ENCODE measurements around the gene FOXI1. TPM values are rescaled to one million over a fixed set of nuclear protein-coding genes. Genes with fewer than 3 reads are reported as not detected.

The FOXI1 gene
- total RNA-seq, 1 donor, result not detected

GRCh38 chr5:170147051-170147752 lies 41.5 kb downstream of the FOXI1 start:
- no peak for DNase-seq (ENCODE audit: low read depth)
- TF ChIP-seq CTCF (IDR thresholded peaks at IDR 0.05; ENCODE audit: insufficient read depth, low read depth, low read length), result no peak
- no peak overlapping the region for H3K4me3 ChIP-seq (ENCODE audit: low read depth, low read length)

- no peak for DNase-seq (ENCODE audit: low read depth)
- H3K4me3 ChIP-seq (ENCODE audit: low read depth, low read length), result no peak overlapping the region
Measured at GRCh38 chr5:170147753-170148264, 42.1 kb downstream of the FOXI1 start.

GRCh38 chr5:170148430-170149205 lies 42.9 kb downstream of the FOXI1 start:
- TF ChIP-seq CTCF (IDR thresholded peaks at IDR 0.05; ENCODE audit: insufficient read depth, low read depth, low read length), result no peak
- no peak for DNase-seq (ENCODE audit: low read depth)
- H3K4me3 ChIP-seq (ENCODE audit: low read depth, low read length), result no peak overlapping the region

More at GRCh38 chr5:170147753-170148264, 42.1 kb downstream of the FOXI1 start:
- TF ChIP-seq CTCF (IDR thresholded peaks at IDR 0.05; ENCODE audit: insufficient read depth, low read depth, low read length), result no peak

- no peak for DNase-seq (ENCODE audit: low read depth)
- no peak for TF ChIP-seq CTCF (IDR thresholded peaks at IDR 0.05; ENCODE audit: insufficient read depth, low read depth, low read length)
- H3K4me3 ChIP-seq (ENCODE audit: low read depth, low read length), result no peak overlapping the region
Measured at GRCh38 chr5:170149206-170149515, 43.5 kb downstream of the FOXI1 start.

- H3K4me3 ChIP-seq (ENCODE audit: low read depth, low read length), result no peak overlapping the region
- no peak for TF ChIP-seq CTCF (IDR thresholded peaks at IDR 0.05; ENCODE audit: insufficient read depth, low read depth, low read length)
- no peak for DNase-seq (ENCODE audit: low read depth)
Measured at GRCh38 chr5:170150713-170151096, 45.0 kb downstream of the FOXI1 start.

DNA sequence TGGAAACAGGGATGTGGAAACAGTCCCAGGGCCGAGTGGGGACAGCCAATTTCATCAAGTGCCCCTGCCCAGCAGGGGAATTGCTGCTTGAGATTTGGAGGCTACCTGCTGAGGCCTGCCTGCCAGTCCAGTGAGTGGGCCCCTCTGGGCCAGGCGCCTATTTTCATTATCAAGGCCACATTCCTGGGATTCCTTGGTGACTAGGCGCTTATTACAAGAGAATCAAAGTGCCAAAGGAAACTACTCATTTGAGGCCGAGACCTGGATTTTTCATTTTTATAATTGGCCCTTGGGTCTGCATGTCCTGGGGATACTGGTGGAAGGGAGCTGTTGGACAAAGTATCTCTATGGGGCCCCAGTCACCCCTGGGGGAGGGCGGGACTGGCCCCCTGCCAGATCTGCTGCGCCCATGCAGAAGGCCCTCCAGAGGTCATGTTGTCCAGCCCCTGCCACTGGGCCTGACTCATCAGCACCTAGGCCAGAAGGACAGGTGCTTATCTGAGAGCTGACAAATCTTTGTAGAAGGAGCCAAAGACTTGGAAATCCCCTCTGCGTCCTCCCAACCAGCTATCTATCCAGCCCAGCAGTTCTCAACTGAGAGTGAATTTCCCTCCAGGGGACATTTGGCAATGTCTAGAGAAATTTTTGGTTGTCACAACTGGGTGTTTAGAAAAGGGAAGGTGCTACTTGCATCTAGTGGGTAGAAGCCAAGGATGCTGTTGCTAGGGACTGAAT lies 45.6 kb downstream of the FOXI1 start:
- H3K4me3 ChIP-seq (ENCODE audit: low read depth, low read length), result no peak overlapping the region
- TF ChIP-seq CTCF (IDR thresholded peaks at IDR 0.05; ENCODE audit: insufficient read depth, low read depth, low read length), result no peak
- DNase-seq (ENCODE audit: low read depth), result no peak
